Neural crest cell (in vitro differentiated cells): ENCODE data around the gene ATG9B. TPM values are rescaled to one million over a fixed set of nuclear protein-coding genes. Genes with fewer than 3 reads are reported as not detected.

Experiments used
- DNase-seq: peaks from one replicate; pipeline ENCODE4 v3.0.0; 2021; ENCODE audit warnings: low read depth, mixed read lengths, low spot score
- H3K27ac Mint-ChIP-seq: one replicate; pipeline ENCODE4 v1.8.0; 2021; ENCODE audit warnings: mild to moderate bottlenecking, mixed read lengths; ENCODE audit not compliant: unreplicated experiment
- H3K27me3 Mint-ChIP-seq: 2 replicates; pipeline ENCODE4 v1.8.0; 2021; ENCODE audit warnings: low read depth, mild to moderate bottlenecking, mixed read lengths
- H3K36me3 Mint-ChIP-seq: 2 replicates; pipeline ENCODE4 v1.8.0; 2021; ENCODE audit warnings: low read depth, mild to moderate bottlenecking, mixed read lengths
- H3K4me1 Mint-ChIP-seq: 2 replicates; pipeline ENCODE4 v1.8.0; 2021; ENCODE audit warnings: mixed read lengths
- H3K4me3 Mint-ChIP-seq: one replicate; pipeline ENCODE4 v1.8.0; 2021; ENCODE audit warnings: mild to moderate bottlenecking, mixed read lengths
- H3K9me3 Mint-ChIP-seq: 2 replicates; pipeline ENCODE4 v1.8.0; 2021; ENCODE audit warnings: mixed read lengths
- long read RNA-seq: library from polyadenylated mRNA; unstranded; transcript quantifications from one replicate; pipeline ENCODE4 v2.0.0, GENCODE V29; 2020
- total RNA-seq: library from RNA; stranded (reverse); gene quantifications from 2 replicates; pipeline ENCODE4 v1.2.1, GENCODE V29; 2021
- TF ChIP-seq, protein P1 (sequence below): fragments of 200-600 bp; sonication (generic); conservative IDR thresholded peaks from 2 replicates; pipeline ENCODE4 v1.5.0; 2021; ENCODE audit warnings: antibody characterized with exemption, mild to moderate bottlenecking

Gene ATG9B, protein sequence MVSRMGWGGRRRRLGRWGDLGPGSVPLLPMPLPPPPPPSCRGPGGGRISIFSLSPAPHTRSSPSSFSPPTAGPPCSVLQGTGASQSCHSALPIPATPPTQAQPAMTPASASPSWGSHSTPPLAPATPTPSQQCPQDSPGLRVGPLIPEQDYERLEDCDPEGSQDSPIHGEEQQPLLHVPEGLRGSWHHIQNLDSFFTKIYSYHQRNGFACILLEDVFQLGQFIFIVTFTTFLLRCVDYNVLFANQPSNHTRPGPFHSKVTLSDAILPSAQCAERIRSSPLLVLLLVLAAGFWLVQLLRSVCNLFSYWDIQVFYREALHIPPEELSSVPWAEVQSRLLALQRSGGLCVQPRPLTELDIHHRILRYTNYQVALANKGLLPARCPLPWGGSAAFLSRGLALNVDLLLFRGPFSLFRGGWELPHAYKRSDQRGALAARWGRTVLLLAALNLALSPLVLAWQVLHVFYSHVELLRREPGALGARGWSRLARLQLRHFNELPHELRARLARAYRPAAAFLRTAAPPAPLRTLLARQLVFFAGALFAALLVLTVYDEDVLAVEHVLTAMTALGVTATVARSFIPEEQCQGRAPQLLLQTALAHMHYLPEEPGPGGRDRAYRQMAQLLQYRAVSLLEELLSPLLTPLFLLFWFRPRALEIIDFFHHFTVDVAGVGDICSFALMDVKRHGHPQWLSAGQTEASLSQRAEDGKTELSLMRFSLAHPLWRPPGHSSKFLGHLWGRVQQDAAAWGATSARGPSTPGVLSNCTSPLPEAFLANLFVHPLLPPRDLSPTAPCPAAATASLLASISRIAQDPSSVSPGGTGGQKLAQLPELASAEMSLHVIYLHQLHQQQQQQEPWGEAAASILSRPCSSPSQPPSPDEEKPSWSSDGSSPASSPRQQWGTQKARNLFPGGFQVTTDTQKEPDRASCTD
- 8.0 and 9.2 TPM in 2 replicates for total RNA-seq
- long read RNA-seq, result 0 reads

DNA sequence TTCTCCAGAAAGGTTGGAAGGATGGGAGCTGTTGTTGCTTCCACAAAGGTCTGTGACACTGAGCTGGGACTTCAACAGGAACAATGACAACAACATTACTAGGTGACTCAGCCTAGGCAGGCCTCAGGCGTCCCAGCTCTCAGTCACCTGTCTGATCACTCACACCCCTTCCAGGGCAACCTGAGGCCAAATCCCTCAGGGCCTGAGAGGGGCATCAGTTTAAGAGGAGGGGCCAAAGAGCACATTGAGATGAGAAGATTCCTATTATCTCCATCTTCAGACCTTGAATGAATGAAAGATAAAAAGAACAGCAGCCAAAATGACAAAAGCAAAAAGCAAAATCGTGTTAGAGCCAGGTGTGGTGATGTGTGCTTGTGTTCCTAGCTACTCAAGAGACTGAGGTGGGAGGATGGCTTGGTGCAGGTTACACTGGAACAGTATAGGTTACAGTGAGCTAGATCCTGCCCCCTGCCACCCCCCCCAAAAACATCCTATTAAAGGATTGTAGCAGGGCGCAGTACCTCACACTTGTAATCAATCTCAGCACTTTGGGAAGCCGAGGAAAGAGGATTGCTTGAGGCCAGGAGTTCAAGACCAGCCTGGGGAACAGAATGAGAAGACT lies at the start of gene ATG9B:
TSS of gene ATG9B (minus strand) at position 60 of the 622 bp plus-strand sequence. CDS start 71 bp downstream, outside the sequence.
- H3K9me3 Mint-ChIP-seq, result no peaks in the 10 kb centered on the region
- peak within 1 kb of the TSS; percentile 41 for H3K4me3 Mint-ChIP-seq
- H3K27ac Mint-ChIP-seq, result no peak within 1 kb of the TSS
- H3K36me3 Mint-ChIP-seq, result no peaks in the 10 kb centered on the region
- no peak for DNase-seq
- H3K4me1 Mint-ChIP-seq, result peaks cover 35% of the 10 kb centered on the region
- peaks cover 12% of the 10 kb centered on the region for H3K27me3 Mint-ChIP-seq
- TF ChIP-seq, protein P1, sequence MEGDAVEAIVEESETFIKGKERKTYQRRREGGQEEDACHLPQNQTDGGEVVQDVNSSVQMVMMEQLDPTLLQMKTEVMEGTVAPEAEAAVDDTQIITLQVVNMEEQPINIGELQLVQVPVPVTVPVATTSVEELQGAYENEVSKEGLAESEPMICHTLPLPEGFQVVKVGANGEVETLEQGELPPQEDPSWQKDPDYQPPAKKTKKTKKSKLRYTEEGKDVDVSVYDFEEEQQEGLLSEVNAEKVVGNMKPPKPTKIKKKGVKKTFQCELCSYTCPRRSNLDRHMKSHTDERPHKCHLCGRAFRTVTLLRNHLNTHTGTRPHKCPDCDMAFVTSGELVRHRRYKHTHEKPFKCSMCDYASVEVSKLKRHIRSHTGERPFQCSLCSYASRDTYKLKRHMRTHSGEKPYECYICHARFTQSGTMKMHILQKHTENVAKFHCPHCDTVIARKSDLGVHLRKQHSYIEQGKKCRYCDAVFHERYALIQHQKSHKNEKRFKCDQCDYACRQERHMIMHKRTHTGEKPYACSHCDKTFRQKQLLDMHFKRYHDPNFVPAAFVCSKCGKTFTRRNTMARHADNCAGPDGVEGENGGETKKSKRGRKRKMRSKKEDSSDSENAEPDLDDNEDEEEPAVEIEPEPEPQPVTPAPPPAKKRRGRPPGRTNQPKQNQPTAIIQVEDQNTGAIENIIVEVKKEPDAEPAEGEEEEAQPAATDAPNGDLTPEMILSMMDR, result no peak

DNA sequence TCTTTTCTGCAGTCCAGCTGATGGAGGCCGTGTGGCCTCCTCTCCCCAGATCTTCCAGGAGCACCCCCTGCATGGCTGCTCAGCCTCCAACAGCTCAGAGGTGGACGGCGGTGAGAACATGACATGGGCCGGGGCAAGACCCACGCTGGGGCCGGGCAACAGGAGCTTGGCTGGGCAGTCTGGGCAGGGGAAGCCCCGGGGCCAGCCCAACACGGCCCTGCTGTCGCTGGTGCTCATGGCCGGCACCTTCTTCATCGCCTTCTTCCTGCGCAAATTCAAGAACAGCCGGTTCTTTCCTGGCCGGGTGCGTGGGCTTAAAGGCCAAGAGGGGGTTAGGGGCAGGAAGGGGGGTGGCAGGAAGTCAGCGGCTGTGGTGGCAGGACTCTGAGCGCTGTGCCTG lies 49.7 kb upstream of the ATG9B start:
- TF ChIP-seq, protein P1, result no peak
- peaks cover 9% of the 10 kb centered on the region for H3K4me1 Mint-ChIP-seq
- no peak overlapping the region for H3K27ac Mint-ChIP-seq
- H3K36me3 Mint-ChIP-seq, result peaks cover 5% of the 10 kb centered on the region
- H3K27me3 Mint-ChIP-seq, result no peaks in the 10 kb centered on the region
- no peak for DNase-seq
- peak overlapping the region; percentile 49 for H3K4me3 Mint-ChIP-seq
- H3K9me3 Mint-ChIP-seq, result no peaks in the 10 kb centered on the region

DNA sequence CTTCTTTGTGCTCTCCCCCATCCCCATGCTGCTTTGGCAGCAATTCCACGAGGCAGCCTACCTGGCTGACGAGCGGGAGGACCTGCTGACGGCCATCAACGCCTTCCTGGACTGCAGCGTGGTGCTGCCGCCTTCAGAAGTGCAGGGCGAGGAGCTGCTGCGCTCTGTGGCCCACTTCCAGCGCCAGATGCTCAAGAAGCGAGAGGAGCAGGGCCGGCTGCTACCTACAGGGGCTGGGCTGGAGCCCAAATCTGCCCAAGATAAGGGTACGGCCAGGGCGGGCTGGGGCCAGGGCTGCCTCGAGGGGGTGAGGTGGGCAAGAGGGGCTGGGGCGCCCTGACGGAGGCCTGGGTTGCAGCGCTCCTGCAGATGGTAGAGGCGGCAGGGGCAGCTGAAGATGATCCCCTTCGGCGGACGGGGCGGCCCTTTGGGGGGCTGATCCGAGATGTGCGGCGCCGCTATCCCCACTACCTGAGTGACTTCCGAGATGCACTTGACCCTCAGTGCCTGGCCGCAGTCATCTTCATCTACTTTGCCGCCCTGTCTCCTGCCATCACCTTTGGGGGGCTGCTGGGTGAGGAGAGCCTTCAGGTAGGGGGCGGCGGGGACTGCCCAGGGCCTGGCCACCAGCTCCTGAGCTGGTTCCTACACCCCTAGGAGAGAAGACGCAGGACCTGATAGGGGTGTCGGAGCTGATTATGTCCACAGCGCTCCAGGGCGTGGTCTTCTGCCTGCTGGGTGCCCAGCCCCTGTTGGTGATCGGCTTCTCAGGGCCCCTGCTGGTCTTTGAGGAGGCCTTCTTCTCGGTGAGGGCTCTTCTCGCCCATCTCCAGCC lies 47.0 kb upstream of the ATG9B start:
- Mint-ChIP-seq H3K36me3 (peaks cover 5% of the 10 kb centered on the region), H3K9me3 (no peaks in the 10 kb centered on the region), H3K27ac (no peak overlapping the region), H3K4me3 (no peak overlapping the region), H3K4me1 (no peaks in the 10 kb centered on the region), H3K27me3 (no peaks in the 10 kb centered on the region)
- TF ChIP-seq, protein P1, result no peak
- no peak for DNase-seq

DNA sequence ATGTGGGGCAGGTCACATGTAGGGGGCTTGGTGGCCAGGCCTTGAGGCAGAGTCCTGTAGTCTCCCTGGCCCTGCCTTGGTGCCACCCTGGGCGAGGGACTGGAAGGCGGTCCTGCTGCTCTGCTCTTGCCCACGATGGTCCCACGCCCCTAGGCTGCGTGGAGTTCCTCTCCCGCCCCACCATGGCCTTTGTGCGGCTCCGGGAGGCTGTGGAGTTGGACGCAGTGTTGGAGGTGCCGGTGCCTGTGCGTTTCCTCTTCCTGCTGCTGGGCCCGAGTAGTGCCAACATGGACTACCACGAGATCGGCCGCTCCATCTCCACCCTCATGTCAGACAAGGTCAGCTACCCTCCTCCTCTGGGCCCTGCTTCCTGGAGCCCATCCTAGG lies 46.3 kb upstream of the ATG9B start:
- DNase-seq, result no peak
- TF ChIP-seq, protein P1, result no peak
- Mint-ChIP-seq H3K4me3 (no peak overlapping the region), H3K27me3 (no peaks in the 10 kb centered on the region), H3K36me3 (peaks cover 5% of the 10 kb centered on the region), H3K9me3 (no peaks in the 10 kb centered on the region), H3K4me1 (no peaks in the 10 kb centered on the region), H3K27ac (no peak overlapping the region)
